ENCODE data around the gene STAT3.
"Not testable (repeated sequence)": the region's sequence is repeated elsewhere in the genome, so short reads cannot be mapped to it uniquely, and the experiment has no call there.

The STAT3 gene

GRCh38 chr17:42304187-42305030 is 83.8 kb downstream of the STAT3 start:
- H3K79me2 ChIP-seq (ENCODE audit: insufficient read depth, low read length), result no peaks in the 10 kb centered on the region
- no peaks in the 10 kb centered on the region for H3F3A ChIP-seq (ENCODE audit: insufficient read depth)
- H3K9me2 ChIP-seq (replicated peaks; ENCODE audit: insufficient read depth, low read length), result no peaks in the 10 kb centered on the region
- H3K4me3 ChIP-seq (ENCODE audit: insufficient read depth, low read length, poor library complexity, severe bottlenecking), result no peak overlapping the region
- H2AFZ ChIP-seq (ENCODE audit: low read depth, low read length, severe bottlenecking), result no peak overlapping the region
- no peak overlapping the region for H3K4me2 ChIP-seq (ENCODE audit: low read depth, low read length, poor library complexity, severe bottlenecking)
- no peaks in the 10 kb centered on the region for H3K9me3 ChIP-seq (ENCODE audit: insufficient read depth, low read length)
- no peak for TF ChIP-seq EZH2phosphoT487 (conservative IDR thresholded peaks at IDR 0.05; ENCODE audit: low read length)
- no peak for TF ChIP-seq CTCF (IDR thresholded peaks at IDR 0.05; ENCODE audit: insufficient read depth, low read length, poor library complexity, severe bottlenecking)
- H3K9ac ChIP-seq (ENCODE audit: low read length), result no peak overlapping the region
- no peaks in the 10 kb centered on the region for H4K20me1 ChIP-seq (ENCODE audit: low read depth, low read length)
- H3K27me3 ChIP-seq (ENCODE audit: low read length), result no peaks in the 10 kb centered on the region
- no peaks in the 10 kb centered on the region for H3K36me3 ChIP-seq (ENCODE audit: low read length)
- no peak overlapping the region for H3K27ac ChIP-seq (ENCODE audit: low read depth, low read length)

- H3K4me2 ChIP-seq (ENCODE audit: low read depth, low read length, poor library complexity, severe bottlenecking), result no peak overlapping the region
- H3K79me2 ChIP-seq (ENCODE audit: insufficient read depth, low read length), result no peaks in the 10 kb centered on the region
- TF ChIP-seq EZH2phosphoT487 (conservative IDR thresholded peaks at IDR 0.05; ENCODE audit: low read length) (no peak), CTCF (IDR thresholded peaks at IDR 0.05; ENCODE audit: insufficient read depth, low read length, poor library complexity, severe bottlenecking) (no peak)
- no peaks in the 10 kb centered on the region for H4K20me1 ChIP-seq (ENCODE audit: low read depth, low read length)
- no peaks in the 10 kb centered on the region for H3F3A ChIP-seq (ENCODE audit: insufficient read depth)
- H3K27ac ChIP-seq (ENCODE audit: low read depth, low read length), result no peak overlapping the region
- no peaks in the 10 kb centered on the region for H3K27me3 ChIP-seq (ENCODE audit: low read length)
- no peak overlapping the region for H2AFZ ChIP-seq (ENCODE audit: low read depth, low read length, severe bottlenecking)
- no peak overlapping the region for H3K4me3 ChIP-seq (ENCODE audit: insufficient read depth, low read length, poor library complexity, severe bottlenecking)
- no peaks in the 10 kb centered on the region for H3K36me3 ChIP-seq (ENCODE audit: low read length)
- no peaks in the 10 kb centered on the region for H3K9me3 ChIP-seq (ENCODE audit: insufficient read depth, low read length)
- no peak overlapping the region for H3K9ac ChIP-seq (ENCODE audit: low read length)
- H3K9me2 ChIP-seq (replicated peaks; ENCODE audit: insufficient read depth, low read length), result no peaks in the 10 kb centered on the region
Observed at GRCh38 chr17:42303694-42304093, 84.5 kb downstream of the STAT3 start.

GRCh38 chr17:42301022-42301421 is 87.2 kb downstream of the STAT3 start:
- H4K20me1 ChIP-seq (ENCODE audit: low read depth, low read length), result no peaks in the 10 kb centered on the region
- no peaks in the 10 kb centered on the region for H3K9me2 ChIP-seq (replicated peaks; ENCODE audit: insufficient read depth, low read length)
- H3K27ac ChIP-seq (ENCODE audit: low read depth, low read length), result no peak overlapping the region
- no peak overlapping the region for H2AFZ ChIP-seq (ENCODE audit: low read depth, low read length, severe bottlenecking)
- no peaks in the 10 kb centered on the region for H3K36me3 ChIP-seq (ENCODE audit: low read length)
- no peaks in the 10 kb centered on the region for H3K9me3 ChIP-seq (ENCODE audit: insufficient read depth, low read length)
- H3K27me3 ChIP-seq (ENCODE audit: low read length), result no peaks in the 10 kb centered on the region
- no peak overlapping the region for H3K4me3 ChIP-seq (ENCODE audit: insufficient read depth, low read length, poor library complexity, severe bottlenecking)
- H3K9ac ChIP-seq (ENCODE audit: low read length), result no peak overlapping the region
- no peak for TF ChIP-seq CTCF (IDR thresholded peaks at IDR 0.05; ENCODE audit: insufficient read depth, low read length, poor library complexity, severe bottlenecking)
- TF ChIP-seq EZH2phosphoT487 (conservative IDR thresholded peaks at IDR 0.05; ENCODE audit: low read length), result no peak
- no peaks in the 10 kb centered on the region for H3F3A ChIP-seq (ENCODE audit: insufficient read depth)
- no peaks in the 10 kb centered on the region for H3K79me2 ChIP-seq (ENCODE audit: insufficient read depth, low read length)
- no peak overlapping the region for H3K4me2 ChIP-seq (ENCODE audit: low read depth, low read length, poor library complexity, severe bottlenecking)

GRCh38 chr17:42299913-42300312 is 88.3 kb downstream of the STAT3 start:
- not testable (repeated sequence) for H3F3A ChIP-seq (ENCODE audit: insufficient read depth); H2AFZ ChIP-seq (ENCODE audit: low read depth, low read length, severe bottlenecking); H3K36me3 ChIP-seq (ENCODE audit: low read length); H3K9me3 ChIP-seq (ENCODE audit: insufficient read depth, low read length); H3K79me2 ChIP-seq (ENCODE audit: insufficient read depth, low read length); H3K27ac ChIP-seq (ENCODE audit: low read depth, low read length); H3K9me2 ChIP-seq (replicated peaks; ENCODE audit: insufficient read depth, low read length); H3K4me2 ChIP-seq (ENCODE audit: low read depth, low read length, poor library complexity, severe bottlenecking); H3K27me3 ChIP-seq (ENCODE audit: low read length); H4K20me1 ChIP-seq (ENCODE audit: low read depth, low read length); H3K9ac ChIP-seq (ENCODE audit: low read length); H3K4me3 ChIP-seq (ENCODE audit: insufficient read depth, low read length, poor library complexity, severe bottlenecking)

- H3K27me3 ChIP-seq (ENCODE audit: low read length); H3K9me3 ChIP-seq (ENCODE audit: insufficient read depth, low read length); H3K9me2 ChIP-seq (replicated peaks; ENCODE audit: insufficient read depth, low read length); H2AFZ ChIP-seq (ENCODE audit: low read depth, low read length, severe bottlenecking); H3F3A ChIP-seq (ENCODE audit: insufficient read depth); H3K79me2 ChIP-seq (ENCODE audit: insufficient read depth, low read length); H3K36me3 ChIP-seq (ENCODE audit: low read length); H3K4me2 ChIP-seq (ENCODE audit: low read depth, low read length, poor library complexity, severe bottlenecking); H3K4me3 ChIP-seq (ENCODE audit: insufficient read depth, low read length, poor library complexity, severe bottlenecking); H4K20me1 ChIP-seq (ENCODE audit: low read depth, low read length); H3K9ac ChIP-seq (ENCODE audit: low read length); H3K27ac ChIP-seq (ENCODE audit: low read depth, low read length): not testable (repeated sequence)
Observed at GRCh38 chr17:42299361-42299760, 88.9 kb downstream of the STAT3 start.

Data from SU-DHL-6 (cell line).